Parathyroid adenoma (tissue), 2 donors: ENCODE data around the gene PLXNA2.

ENCODE experiments used
- H2AFZ ChIP-seq: fragments of 300-600 bp; sonication (generic); one replicate; pipeline ENCODE4 v1.7.0; 2017; ENCODE audit warnings: antibody characterized with exemption, mild to moderate bottlenecking
- H3K27ac ChIP-seq: fragments of 300-600 bp; sonication (generic); one replicate; pipeline ENCODE4 v1.7.0; 2017
- H3K27me3 ChIP-seq: fragments of 300-600 bp; sonication (generic); one replicate; pipeline ENCODE4 v1.7.0; 2017; ENCODE audit warnings: low read length; ENCODE audit not compliant: control insufficient read depth, insufficient read depth
- H3K36me3 ChIP-seq: fragments of 300-600 bp; sonication (generic); one replicate; pipeline ENCODE4 v1.7.0; 2017; ENCODE audit warnings: low read length; ENCODE audit not compliant: control insufficient read depth, insufficient read depth
- H3K4me1 ChIP-seq: fragments of 300-600 bp; sonication (generic); one replicate; pipeline ENCODE4 v1.7.0; 2017; ENCODE audit warnings: control low read depth
- H3K4me2 ChIP-seq: fragments of 300-600 bp; sonication (generic); one replicate; pipeline ENCODE4 v1.7.0; 2017; ENCODE audit warnings: low read length
- H3K4me3 ChIP-seq: fragments of 300-600 bp; sonication (generic); one replicate; pipeline ENCODE4 v1.7.0; 2017; ENCODE audit warnings: low read depth, low read length
- H3K79me2 ChIP-seq: fragments of 300-600 bp; sonication (generic); one replicate; pipeline ENCODE4 v1.7.0; 2017; ENCODE audit warnings: control low read depth
- H3K9ac ChIP-seq: fragments of 300-600 bp; sonication (generic); one replicate; pipeline ENCODE4 v1.7.0; 2017; ENCODE audit warnings: mild to moderate bottlenecking
- H3K9me3 ChIP-seq: fragments of 300-600 bp; sonication (generic); one replicate; pipeline ENCODE4 v1.7.0; 2017; ENCODE audit warnings: low read length; ENCODE audit not compliant: control insufficient read depth
- TF ChIP-seq, protein P1 (sequence below): fragments of 300-600 bp; sonication (generic); IDR thresholded peaks from one replicate; pipeline ENCODE4 v1.7.0; 2017; ENCODE audit warnings: antibody characterized with exemption, mild to moderate bottlenecking
- donor health status: primary hyperparathyroidism.

The PLXNA2 gene

DNA sequence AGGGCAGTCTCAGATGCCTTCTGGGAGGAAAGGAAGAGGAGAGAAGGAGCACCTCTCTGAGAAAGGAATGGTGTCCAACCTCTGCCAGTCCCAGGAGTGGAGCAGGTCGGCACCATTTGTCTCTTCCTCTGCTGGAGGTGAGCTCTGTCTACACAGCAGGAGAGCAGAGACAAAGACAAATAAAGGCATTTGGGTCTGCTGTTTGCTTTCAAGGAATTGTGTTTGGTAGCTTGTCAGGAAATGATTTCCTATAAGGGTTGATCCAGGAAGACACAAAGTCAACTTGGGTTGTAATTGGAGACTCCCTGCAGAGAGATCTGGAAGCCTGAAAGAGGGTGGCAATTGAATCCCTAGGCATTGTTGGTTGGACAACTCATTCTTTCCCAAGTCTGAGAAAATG lies 34.5 kb upstream of the PLXNA2 start:
- Histone ChIP-seq H3K4me1 (no peaks in the 10 kb centered on the region), H3K9ac (no peak overlapping the region), H3K27me3 (no peaks in the 10 kb centered on the region), H2AFZ (no peak overlapping the region), H3K4me3 (no peak overlapping the region), H3K27ac (no peak overlapping the region), H3K36me3 (no peaks in the 10 kb centered on the region), H3K9me3 (no peaks in the 10 kb centered on the region), H3K4me2 (no peak overlapping the region), H3K79me2 (no peaks in the 10 kb centered on the region)
- TF ChIP-seq, protein P1, sequence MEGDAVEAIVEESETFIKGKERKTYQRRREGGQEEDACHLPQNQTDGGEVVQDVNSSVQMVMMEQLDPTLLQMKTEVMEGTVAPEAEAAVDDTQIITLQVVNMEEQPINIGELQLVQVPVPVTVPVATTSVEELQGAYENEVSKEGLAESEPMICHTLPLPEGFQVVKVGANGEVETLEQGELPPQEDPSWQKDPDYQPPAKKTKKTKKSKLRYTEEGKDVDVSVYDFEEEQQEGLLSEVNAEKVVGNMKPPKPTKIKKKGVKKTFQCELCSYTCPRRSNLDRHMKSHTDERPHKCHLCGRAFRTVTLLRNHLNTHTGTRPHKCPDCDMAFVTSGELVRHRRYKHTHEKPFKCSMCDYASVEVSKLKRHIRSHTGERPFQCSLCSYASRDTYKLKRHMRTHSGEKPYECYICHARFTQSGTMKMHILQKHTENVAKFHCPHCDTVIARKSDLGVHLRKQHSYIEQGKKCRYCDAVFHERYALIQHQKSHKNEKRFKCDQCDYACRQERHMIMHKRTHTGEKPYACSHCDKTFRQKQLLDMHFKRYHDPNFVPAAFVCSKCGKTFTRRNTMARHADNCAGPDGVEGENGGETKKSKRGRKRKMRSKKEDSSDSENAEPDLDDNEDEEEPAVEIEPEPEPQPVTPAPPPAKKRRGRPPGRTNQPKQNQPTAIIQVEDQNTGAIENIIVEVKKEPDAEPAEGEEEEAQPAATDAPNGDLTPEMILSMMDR = no peak

DNA sequence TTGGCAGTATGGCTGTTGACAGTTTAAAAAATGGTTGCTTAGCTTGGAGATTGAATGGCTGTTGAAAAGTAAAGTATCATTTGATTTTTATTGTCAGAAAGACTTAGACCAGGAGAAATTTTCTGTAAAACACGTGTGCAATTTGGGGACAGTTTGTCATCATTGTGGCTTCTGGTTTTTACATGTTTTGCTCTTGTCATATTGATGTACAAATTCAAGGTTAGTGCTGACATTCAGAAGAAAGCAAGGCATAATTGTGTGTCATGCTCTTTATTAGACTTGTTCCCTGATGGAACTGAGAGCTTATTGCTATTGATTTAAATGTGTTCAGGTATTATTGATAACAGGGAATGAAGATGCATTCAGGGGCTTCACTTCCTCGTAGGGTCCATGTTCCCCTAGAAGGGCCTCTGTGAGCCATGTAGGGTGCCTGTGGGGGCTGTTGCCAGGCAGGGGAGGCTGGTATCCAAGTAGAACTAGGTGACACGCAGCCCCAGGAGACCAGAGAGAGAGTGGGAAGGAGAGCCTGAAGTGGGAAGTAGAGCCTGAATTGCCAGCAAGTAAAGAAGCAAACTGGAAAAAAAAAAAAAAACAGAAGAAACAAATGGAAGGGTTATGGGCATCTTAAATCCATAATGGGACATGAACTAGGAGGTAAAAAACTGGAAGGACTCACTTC lies 32.7 kb upstream of the PLXNA2 start:
- Histone ChIP-seq H3K4me2 (no peak overlapping the region), H3K27me3 (no peaks in the 10 kb centered on the region), H3K36me3 (no peaks in the 10 kb centered on the region)

DNA sequence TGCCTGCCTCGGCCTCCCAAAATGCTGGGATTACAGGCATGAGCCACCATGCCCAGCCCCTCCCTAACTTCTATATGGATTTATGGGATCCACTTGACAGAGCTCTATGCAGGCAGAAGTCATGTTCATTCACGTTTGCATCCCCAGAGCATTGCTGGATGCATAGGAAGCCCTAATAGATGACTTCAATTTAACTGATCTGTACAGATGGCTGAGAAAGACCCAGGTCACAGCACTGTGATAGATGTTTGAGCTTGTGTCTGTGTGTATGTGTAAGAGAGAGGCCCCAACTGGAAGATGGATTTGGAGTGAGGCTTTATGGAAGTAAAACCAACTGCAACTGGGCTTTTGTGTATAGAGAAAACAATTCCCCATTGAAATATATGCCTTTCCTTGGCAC lies 30.9 kb upstream of the PLXNA2 start:
- H3K36me3 ChIP-seq = no peaks in the 10 kb centered on the region
- H3K4me3 ChIP-seq = no peak overlapping the region
- H3K4me2 ChIP-seq = no peak overlapping the region
- no peaks in the 10 kb centered on the region for H3K9me3 ChIP-seq
- no peak overlapping the region for H3K9ac ChIP-seq
- H3K27ac ChIP-seq = no peak overlapping the region
- TF ChIP-seq, protein P1 = no peak
- H3K79me2 ChIP-seq = no peaks in the 10 kb centered on the region
- H3K4me1 ChIP-seq = no peaks in the 10 kb centered on the region
- H2AFZ ChIP-seq = no peak overlapping the region
- H3K27me3 ChIP-seq = no peaks in the 10 kb centered on the region

More for the DNA sequence above, 32.7 kb upstream of the PLXNA2 start:
- Histone ChIP-seq H3K27ac (no peak overlapping the region), H3K4me1 (no peaks in the 10 kb centered on the region), H3K79me2 (no peaks in the 10 kb centered on the region), H3K4me3 (no peak overlapping the region), H3K9ac (no peak overlapping the region), H3K9me3 (no peaks in the 10 kb centered on the region), H2AFZ (no peak overlapping the region)
- TF ChIP-seq, protein P1 = no peak

DNA sequence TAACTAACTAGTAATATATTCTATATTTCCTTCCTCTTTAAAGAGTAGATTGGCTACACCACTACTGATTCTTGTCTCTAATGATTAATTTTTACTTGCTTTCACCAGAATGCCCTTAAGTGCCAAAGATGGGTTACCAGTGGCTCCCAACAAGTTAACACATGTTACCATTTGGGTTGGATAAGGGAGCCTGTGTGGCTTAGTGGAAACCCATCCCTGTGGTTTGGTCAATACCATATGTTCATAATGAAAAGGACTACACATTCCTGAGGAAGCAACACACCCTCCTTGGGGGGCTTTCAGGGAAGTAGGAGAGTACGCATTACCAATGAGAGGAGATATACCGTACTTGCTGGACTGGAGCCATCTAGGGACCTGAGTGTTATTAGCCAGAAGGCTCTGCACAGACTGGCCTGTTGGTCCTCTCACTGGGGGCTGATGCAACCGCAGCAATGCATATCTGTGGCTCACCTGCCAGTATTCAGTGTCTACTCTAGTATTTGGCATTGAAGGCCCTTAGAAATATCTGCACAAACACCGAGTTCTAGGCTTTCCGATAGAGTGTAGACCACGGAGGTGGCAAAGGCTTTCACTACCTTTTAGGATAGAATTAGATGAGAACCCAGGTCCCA lies 29.3 kb upstream of the PLXNA2 start:
- Histone ChIP-seq H3K4me2 (no peak overlapping the region), H3K36me3 (no peaks in the 10 kb centered on the region), H3K27me3 (no peaks in the 10 kb centered on the region), H2AFZ (no peak overlapping the region), H3K9me3 (no peaks in the 10 kb centered on the region), H3K4me1 (no peaks in the 10 kb centered on the region), H3K4me3 (no peak overlapping the region), H3K79me2 (no peaks in the 10 kb centered on the region), H3K27ac (no peak overlapping the region), H3K9ac (no peak overlapping the region)
- TF ChIP-seq, protein P1 = no peak

DNA sequence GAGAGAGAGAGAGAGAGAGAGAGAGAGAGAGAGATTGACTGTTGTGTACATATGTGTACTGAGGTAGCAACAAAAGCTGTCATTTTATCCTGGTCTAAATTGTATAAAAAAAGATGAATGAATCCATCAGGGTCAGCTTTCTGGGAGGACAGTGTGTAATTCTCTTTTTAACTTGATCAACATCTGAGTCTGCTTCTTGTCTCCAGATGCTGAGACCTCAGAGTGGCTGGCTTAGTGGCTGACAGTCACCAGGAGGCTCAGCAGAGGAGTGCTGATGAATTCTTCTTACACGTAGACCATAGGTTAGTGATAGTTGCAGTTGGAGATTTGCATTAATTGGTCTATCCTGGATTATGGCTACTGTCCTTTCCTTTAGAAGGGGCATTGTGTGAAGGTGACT lies 28.5 kb upstream of the PLXNA2 start:
- Histone ChIP-seq H3K36me3 (no peaks in the 10 kb centered on the region), H3K9me3 (no peaks in the 10 kb centered on the region), H3K27me3 (no peaks in the 10 kb centered on the region), H3K4me3 (no peak overlapping the region), H3K4me2 (no peak overlapping the region), H3K9ac (no peak overlapping the region), H3K79me2 (no peaks in the 10 kb centered on the region), H3K27ac (no peak overlapping the region), H3K4me1 (no peaks in the 10 kb centered on the region), H2AFZ (no peak overlapping the region)
- TF ChIP-seq, protein P1 = no peak
